Measurements from ENCODE around the gene RELA.
A peak's percentile ranks its signal among the peaks of the same experiment; 100 is the strongest.

The RELA gene

DNA sequence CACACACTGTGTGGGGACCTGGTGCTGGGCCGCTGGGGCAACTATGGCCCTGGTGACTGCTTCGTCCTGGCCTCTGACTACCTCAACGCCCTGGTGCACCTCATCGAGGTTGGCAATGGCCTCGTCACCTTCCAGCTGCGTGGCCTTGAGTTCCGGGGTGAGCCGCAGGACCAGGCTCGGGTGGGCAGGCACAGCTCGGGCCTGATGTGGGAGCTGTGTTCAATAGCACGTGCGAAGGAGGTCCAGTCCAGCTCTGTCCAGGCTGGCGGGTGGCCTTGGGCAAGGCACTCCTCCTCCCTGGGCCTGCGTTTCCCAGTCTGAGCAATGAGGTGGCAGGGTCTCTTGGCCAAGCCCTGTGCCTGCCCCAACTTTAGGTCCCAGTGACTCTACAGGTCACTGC lies 33.1 kb downstream of the RELA start:
- no peak for DNase-seq

DNA sequence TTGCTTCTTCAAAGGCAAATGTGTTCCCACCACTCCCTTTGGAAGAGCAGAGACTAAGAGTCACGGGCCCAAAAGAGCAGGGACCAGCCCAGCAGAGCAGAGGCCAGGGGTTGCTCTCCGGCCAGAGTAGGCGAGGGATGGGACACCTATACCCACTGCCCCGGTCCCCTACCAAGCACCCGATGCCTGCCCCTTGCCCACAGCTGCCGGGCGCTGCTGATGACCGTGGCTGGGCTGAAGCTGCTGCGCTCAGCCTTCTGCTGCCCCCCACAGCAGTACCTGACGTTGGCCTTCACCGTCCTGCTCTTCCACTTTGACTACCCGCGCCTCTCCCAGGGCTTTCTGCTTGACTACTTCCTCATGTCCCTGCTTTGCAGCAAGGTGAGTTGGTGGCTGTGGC lies 35.5 kb downstream of the RELA start:
- DNase-seq, result no peak

DNA sequence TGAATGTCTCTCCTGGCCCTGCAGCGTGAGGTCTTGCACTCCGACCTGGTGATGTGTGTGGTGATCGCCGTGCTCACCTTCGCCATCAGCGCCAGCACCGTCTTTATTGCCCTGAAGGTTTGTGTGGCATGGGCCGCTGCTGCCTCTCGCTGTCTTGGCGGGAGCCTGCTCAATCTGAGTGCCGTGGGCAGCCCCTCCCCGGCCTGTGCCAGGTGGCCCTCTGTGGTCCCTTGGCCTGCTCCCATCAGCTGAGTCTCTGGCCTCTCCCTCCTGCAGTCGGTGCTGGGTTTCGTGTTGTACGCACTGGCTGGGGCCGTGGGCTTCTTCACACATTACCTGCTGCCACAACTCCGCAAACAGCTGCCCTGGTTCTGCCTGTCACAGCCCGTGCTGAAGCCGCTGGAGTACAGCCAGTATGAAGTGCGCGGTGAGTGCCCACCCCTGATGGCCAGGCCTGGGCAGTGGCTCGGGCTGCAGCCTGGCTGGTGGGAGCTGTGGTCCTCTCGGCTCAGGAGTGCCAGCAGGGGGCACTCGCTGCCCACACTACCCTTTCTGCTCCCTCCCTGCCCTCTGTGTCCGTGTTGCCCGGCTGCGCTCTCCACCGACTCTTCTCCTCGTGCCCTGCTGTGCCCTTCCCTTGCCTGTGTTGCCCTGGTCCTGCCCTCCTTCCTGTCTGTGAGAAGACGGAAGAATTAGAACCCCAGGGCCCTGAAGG lies 36.9 kb downstream of the RELA start:
- DNase-seq, result peak; percentile 34

DNA sequence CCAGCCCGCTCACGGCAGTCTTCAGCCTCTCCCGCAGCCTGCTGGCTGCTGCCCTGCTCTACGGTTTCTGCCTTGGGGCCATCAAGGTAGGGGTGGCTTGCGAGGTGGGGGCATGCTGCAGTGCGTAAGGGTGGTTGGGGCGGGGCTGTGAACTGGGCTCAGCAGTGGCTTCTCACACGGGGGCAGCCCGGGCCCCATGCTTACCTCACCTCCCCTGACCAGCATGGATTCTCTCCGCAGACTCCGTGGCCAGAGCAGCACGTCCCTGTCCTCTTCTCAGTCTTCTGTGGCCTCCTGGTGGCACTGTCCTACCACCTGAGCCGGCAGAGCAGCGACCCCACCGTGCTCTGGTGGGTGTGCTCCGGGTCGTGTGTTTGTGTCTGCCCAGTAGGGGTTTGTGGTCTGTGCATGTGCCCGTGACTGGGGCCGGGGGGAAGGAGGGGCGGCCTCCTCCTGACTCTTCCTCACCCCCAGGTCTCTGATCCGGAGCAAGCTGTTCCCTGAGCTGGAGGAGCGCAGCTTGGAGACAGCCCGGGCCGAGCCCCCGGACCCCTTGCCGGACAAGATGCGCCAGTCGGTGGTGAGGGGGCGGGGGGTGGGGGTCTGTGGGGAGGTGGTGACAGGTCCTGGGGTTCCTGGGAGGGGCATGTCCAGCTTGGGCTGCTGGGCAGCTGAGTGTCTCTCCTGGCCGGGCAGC lies 37.6 kb downstream of the RELA start:
- DNase-seq, result no peak

DNA sequence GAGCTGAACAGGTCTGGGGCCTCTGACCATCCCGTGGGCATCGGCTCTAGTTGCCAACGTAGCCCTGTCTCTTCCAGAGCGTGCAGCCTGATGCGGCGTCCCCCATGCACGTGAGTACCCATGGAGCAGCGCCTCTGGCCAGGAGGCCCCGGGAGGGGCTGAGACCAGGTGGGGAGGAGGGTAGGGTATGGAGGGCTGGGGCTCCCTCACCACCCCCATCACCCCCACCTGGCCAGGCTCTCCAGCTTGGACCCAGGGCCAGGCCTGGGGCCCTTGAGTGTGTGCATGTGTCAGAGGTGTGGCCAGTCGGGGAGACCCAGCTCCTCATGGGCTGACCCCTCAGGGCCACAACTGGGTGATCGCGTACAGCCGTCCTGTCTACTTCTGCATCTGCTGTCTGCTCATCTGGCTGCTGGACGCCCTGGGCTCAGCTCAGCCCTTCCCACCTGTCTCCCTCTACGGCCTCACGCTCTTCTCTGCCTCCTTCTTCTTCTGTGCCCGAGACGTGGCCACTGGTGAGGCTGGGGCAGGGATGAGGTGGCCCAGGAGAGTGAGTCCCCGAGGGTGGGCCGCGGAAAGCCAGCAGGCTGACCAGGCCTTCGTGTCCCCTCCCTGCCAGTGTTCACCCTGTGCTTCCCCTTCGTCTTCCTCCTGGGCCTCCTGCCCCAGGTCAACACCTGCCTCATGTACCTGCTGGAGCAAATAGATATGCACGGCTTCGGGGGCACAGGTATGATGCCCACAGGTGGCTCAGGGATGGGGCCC lies 38.7 kb downstream of the RELA start:
- no peak for DNase-seq

GRCh38 chr11:65623177-65623576 lies 39.5 kb downstream of the RELA start:
- DNase-seq, result no peak

DNA sequence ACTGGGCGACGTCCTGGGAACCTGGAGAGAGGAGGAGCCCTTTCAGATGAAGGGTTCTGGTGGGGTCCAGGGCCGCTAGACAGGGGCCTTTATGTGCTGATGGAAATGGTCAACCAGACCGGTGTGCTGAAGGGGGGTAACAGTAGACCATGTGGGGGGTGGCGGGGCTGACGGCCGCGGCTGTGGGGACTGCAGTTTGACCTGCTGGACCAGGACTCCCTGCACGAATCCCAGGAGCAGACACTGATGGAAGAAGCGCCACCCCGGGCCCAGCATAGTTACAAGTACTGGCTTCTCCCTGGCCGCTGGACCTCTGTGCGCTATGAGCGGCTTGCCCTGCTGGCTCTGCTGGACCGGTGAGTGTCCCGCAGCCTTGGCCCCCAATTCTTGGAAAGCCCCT lies 40.7 kb downstream of the RELA start:
- no peak for DNase-seq

- no peak for DNase-seq
Observed at GRCh38 chr11:65621460-65621859, 41.3 kb downstream of the RELA start.

- DNase-seq, result no peak
Observed at GRCh38 chr11:65620666-65621065, 42.0 kb downstream of the RELA start.

GRCh38 chr11:65619281-65619928 lies 43.3 kb downstream of the RELA start:
- DNase-seq, result no peak

GRCh38 chr11:65618763-65619162 lies 44.0 kb downstream of the RELA start:
- DNase-seq, result no peak

DNA sequence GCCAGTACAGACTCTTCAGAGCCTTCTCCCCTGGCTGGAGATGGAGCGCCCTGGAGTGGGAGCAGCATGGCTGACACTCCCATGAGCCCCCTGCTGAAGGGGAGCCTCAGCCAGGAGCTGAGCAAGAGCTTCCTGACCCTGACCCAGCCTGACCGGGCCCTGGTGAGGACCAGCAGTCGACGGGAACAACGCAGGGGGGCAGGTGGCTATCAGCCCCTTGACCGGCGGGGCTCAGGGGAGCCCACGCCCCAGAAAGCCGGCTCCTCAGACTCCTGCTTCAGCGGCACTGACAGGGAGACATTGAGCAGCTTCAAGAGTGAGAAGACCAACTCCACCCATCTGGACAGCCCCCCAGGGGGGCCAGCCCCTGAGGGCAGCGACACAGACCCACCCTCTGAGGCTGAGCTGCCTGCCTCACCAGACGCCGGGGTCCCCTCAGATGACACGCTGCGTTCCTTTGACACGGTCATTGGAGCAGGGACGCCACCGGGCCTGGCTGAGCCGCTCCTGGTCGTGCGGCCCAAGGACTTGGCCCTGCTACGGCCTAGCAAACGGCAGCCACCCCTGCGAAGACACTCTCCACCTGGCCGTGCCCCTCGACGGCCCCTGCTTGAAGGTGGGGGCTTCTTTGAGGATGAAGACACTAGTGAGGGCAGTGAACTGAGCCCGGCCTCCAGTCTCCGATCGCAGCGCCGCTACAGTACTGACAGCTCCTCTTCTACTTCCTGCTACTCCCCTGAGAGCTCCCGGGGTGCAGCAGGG lies 44.5 kb downstream of the RELA start:
- no peak for DNase-seq

- no peak for DNase-seq
Observed at GRCh38 chr11:65617136-65617850, 45.4 kb downstream of the RELA start.

DNA sequence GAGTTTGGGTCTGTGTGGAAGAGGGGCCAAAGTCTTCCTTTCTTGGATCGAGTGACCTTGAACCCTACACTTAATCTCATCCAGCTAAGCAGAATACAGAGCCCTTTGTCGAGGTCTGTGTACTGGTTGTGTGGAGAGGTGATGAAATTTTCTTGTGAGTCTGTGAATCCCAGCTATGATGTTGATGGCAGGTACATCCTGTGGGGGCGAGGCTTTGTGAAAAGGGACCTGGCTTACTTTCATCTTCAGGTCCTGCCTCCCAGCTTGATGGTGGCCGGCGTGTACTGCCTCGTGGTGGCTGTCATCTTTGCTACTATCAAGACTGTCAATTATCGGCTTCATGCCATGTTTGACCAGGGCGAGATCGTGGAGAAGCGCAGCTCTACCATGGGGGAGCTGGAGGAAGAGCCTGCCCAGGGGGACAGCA lies 46.1 kb downstream of the RELA start:
- no peak for DNase-seq

GRCh38 chr11:65615950-65616574 lies 46.7 kb downstream of the RELA start:
- no peak for DNase-seq

- peak; percentile 100 for DNase-seq
Observed at GRCh38 chr11:65615229-65615949, 47.3 kb downstream of the RELA start, which contains the start of gene PCNX3. Gene PCNX3 (plus strand): TSS chr11:65615776. CDS start chr11:65616312, 536 bp downstream.

GRCh38 chr11:65613091-65613928 lies 49.4 kb downstream of the RELA start:
- DNase-seq, result no peak

DNA sequence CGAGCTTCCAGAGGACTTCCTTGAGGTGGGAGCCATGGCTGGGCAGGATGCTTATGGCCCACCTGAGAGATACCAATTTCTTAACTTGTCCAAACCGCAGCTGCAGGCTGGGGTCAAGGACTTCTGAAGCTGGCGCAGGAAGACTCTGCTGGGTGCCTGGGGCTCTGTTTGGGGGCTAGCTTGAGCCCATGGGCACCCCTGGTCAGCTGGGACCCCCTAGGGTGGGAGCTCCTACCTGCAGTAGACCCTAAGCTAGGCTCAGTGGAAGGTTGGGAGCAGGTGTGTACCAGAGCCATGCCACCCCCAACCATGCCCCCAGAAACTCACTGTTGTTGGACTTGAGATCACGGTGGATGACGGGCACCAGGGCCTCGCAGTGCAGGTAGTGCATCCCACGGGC lies 50.0 kb downstream of the RELA start:
- DNase-seq, result no peak
